ENCODE measurements around the gene SHISA2. TPM values are rescaled to one million over a fixed set of nuclear protein-coding genes. Genes with fewer than 3 reads are reported as not detected.

The SHISA2 gene
- total RNA-seq, 1 experiment from 2014 or later = not detected

GRCh38 chr13:26029581-26030136, 22.2 kb downstream of the SHISA2 start:
- H2AFZ ChIP-seq (ENCODE audit: low read length) = no peak overlapping the region
- H3K4me1 ChIP-seq (ENCODE audit: low read length) = no peaks in the 10 kb centered on the region
- no peaks in the 10 kb centered on the region for H4K20me1 ChIP-seq (ENCODE audit: insufficient read depth, low read depth, low read length)
- H3K36me3 ChIP-seq (ENCODE audit: insufficient read depth, low read length) = no peaks in the 10 kb centered on the region
- no peaks in the 10 kb centered on the region for H3K9me3 ChIP-seq (ENCODE audit: low read length)
- no peaks in the 10 kb centered on the region for H3K27me3 ChIP-seq (ENCODE audit: low read length)
- H3K27ac ChIP-seq (ENCODE audit: low read length) = no peak overlapping the region
- no peak overlapping the region for H3K9ac ChIP-seq (ENCODE audit: low read length)
- no peak overlapping the region for H3K4me3 ChIP-seq (ENCODE audit: low read length)
- H3K4me2 ChIP-seq (ENCODE audit: low read depth, low read length, poor library complexity, severe bottlenecking) = no peak overlapping the region
- no peaks in the 10 kb centered on the region for H3K9me2 ChIP-seq (replicated peaks; ENCODE audit: insufficient read depth, low read length)
- H3K79me2 ChIP-seq (ENCODE audit: low read length) = no peaks in the 10 kb centered on the region
- DNase-seq = no peak

- no peaks in the 10 kb centered on the region for H3K4me1 ChIP-seq (ENCODE audit: low read length)
- H3K79me2 ChIP-seq (ENCODE audit: low read length) = no peaks in the 10 kb centered on the region
- H3K4me2 ChIP-seq (ENCODE audit: low read depth, low read length, poor library complexity, severe bottlenecking) = no peak overlapping the region
- no peaks in the 10 kb centered on the region for H4K20me1 ChIP-seq (ENCODE audit: insufficient read depth, low read depth, low read length)
- H3K9me3 ChIP-seq (ENCODE audit: low read length) = no peaks in the 10 kb centered on the region
- H3K36me3 ChIP-seq (ENCODE audit: insufficient read depth, low read length) = no peaks in the 10 kb centered on the region
- no peak overlapping the region for H3K4me3 ChIP-seq (ENCODE audit: low read length)
- no peak overlapping the region for H3K27ac ChIP-seq (ENCODE audit: low read length)
- DNase-seq = no peak
- H3K9ac ChIP-seq (ENCODE audit: low read length) = no peak overlapping the region
- no peak overlapping the region for H2AFZ ChIP-seq (ENCODE audit: low read length)
- no peaks in the 10 kb centered on the region for H3K9me2 ChIP-seq (replicated peaks; ENCODE audit: insufficient read depth, low read length)
- H3K27me3 ChIP-seq (ENCODE audit: low read length) = no peaks in the 10 kb centered on the region
These were observed 25.6 kb downstream of the SHISA2 start for GRCh38 chr13:26026211-26026610.

GRCh38 chr13:26025771-26026170, 26.0 kb downstream of the SHISA2 start:
- H3K9me3 ChIP-seq (ENCODE audit: low read length) = no peaks in the 10 kb centered on the region
- no peaks in the 10 kb centered on the region for H3K4me1 ChIP-seq (ENCODE audit: low read length)
- H3K9ac ChIP-seq (ENCODE audit: low read length) = no peak overlapping the region
- no peaks in the 10 kb centered on the region for H4K20me1 ChIP-seq (ENCODE audit: insufficient read depth, low read depth, low read length)
- no peak overlapping the region for H3K4me2 ChIP-seq (ENCODE audit: low read depth, low read length, poor library complexity, severe bottlenecking)
- H3K27ac ChIP-seq (ENCODE audit: low read length) = no peak overlapping the region
- H3K27me3 ChIP-seq (ENCODE audit: low read length) = no peaks in the 10 kb centered on the region
- H3K79me2 ChIP-seq (ENCODE audit: low read length) = no peaks in the 10 kb centered on the region
- no peaks in the 10 kb centered on the region for H3K36me3 ChIP-seq (ENCODE audit: insufficient read depth, low read length)
- DNase-seq = no peak
- H3K4me3 ChIP-seq (ENCODE audit: low read length) = no peak overlapping the region
- H2AFZ ChIP-seq (ENCODE audit: low read length) = no peak overlapping the region
- no peaks in the 10 kb centered on the region for H3K9me2 ChIP-seq (replicated peaks; ENCODE audit: insufficient read depth, low read length)

GRCh38 chr13:26025196-26025595, 26.6 kb downstream of the SHISA2 start:
- Histone ChIP-seq H3K4me3 (ENCODE audit: low read length) (no peak overlapping the region), H3K4me2 (ENCODE audit: low read depth, low read length, poor library complexity, severe bottlenecking) (no peak overlapping the region), H2AFZ (ENCODE audit: low read length) (no peak overlapping the region), H3K9me3 (ENCODE audit: low read length) (no peaks in the 10 kb centered on the region), H3K36me3 (ENCODE audit: insufficient read depth, low read length) (no peaks in the 10 kb centered on the region), H3K79me2 (ENCODE audit: low read length) (no peaks in the 10 kb centered on the region), H3K4me1 (ENCODE audit: low read length) (no peaks in the 10 kb centered on the region), H3K9ac (ENCODE audit: low read length) (no peak overlapping the region), H3K27me3 (ENCODE audit: low read length) (no peaks in the 10 kb centered on the region), H3K9me2 (replicated peaks; ENCODE audit: insufficient read depth, low read length) (no peaks in the 10 kb centered on the region), H3K27ac (ENCODE audit: low read length) (no peak overlapping the region), H4K20me1 (ENCODE audit: insufficient read depth, low read depth, low read length) (no peaks in the 10 kb centered on the region)
- no peak for DNase-seq

GRCh38 chr13:26024558-26024957, 27.3 kb downstream of the SHISA2 start:
- no peak overlapping the region for H3K4me3 ChIP-seq (ENCODE audit: low read length)

GRCh38 chr13:26022538-26023292, 29.1 kb downstream of the SHISA2 start:
- Histone ChIP-seq H3K79me2 (ENCODE audit: low read length) (no peaks in the 10 kb centered on the region), H3K36me3 (ENCODE audit: insufficient read depth, low read length) (no peaks in the 10 kb centered on the region), H3K4me2 (ENCODE audit: low read depth, low read length, poor library complexity, severe bottlenecking) (no peak overlapping the region), H4K20me1 (ENCODE audit: insufficient read depth, low read depth, low read length) (no peaks in the 10 kb centered on the region), H3K27me3 (ENCODE audit: low read length) (no peaks in the 10 kb centered on the region), H3K9me3 (ENCODE audit: low read length) (no peaks in the 10 kb centered on the region), H3K9me2 (replicated peaks; ENCODE audit: insufficient read depth, low read length) (no peaks in the 10 kb centered on the region), H3K27ac (ENCODE audit: low read length) (no peak overlapping the region), H2AFZ (ENCODE audit: low read length) (no peak overlapping the region), H3K9ac (ENCODE audit: low read length) (no peak overlapping the region), H3K4me1 (ENCODE audit: low read length) (no peaks in the 10 kb centered on the region), H3K4me3 (ENCODE audit: low read length) (no peak overlapping the region)
- DNase-seq = no peak

More at GRCh38 chr13:26024558-26024957, 27.3 kb downstream of the SHISA2 start:
- Histone ChIP-seq H3K9me3 (ENCODE audit: low read length) (no peaks in the 10 kb centered on the region), H3K79me2 (ENCODE audit: low read length) (no peaks in the 10 kb centered on the region), H3K9ac (ENCODE audit: low read length) (no peak overlapping the region), H4K20me1 (ENCODE audit: insufficient read depth, low read depth, low read length) (no peaks in the 10 kb centered on the region), H3K4me1 (ENCODE audit: low read length) (no peaks in the 10 kb centered on the region), H3K36me3 (ENCODE audit: insufficient read depth, low read length) (no peaks in the 10 kb centered on the region), H2AFZ (ENCODE audit: low read length) (no peak overlapping the region), H3K27me3 (ENCODE audit: low read length) (no peaks in the 10 kb centered on the region), H3K4me2 (ENCODE audit: low read depth, low read length, poor library complexity, severe bottlenecking) (no peak overlapping the region), H3K9me2 (replicated peaks; ENCODE audit: insufficient read depth, low read length) (no peaks in the 10 kb centered on the region), H3K27ac (ENCODE audit: low read length) (no peak overlapping the region)
- DNase-seq = no peak

- H3K9ac ChIP-seq (ENCODE audit: low read length) = no peak overlapping the region
- H3K4me3 ChIP-seq (ENCODE audit: low read length) = no peak overlapping the region
- no peak overlapping the region for H3K4me2 ChIP-seq (ENCODE audit: low read depth, low read length, poor library complexity, severe bottlenecking)
- H3K9me3 ChIP-seq (ENCODE audit: low read length) = no peaks in the 10 kb centered on the region
- no peak for DNase-seq
- no peaks in the 10 kb centered on the region for H3K79me2 ChIP-seq (ENCODE audit: low read length)
- no peaks in the 10 kb centered on the region for H3K27me3 ChIP-seq (ENCODE audit: low read length)
- no peaks in the 10 kb centered on the region for H3K4me1 ChIP-seq (ENCODE audit: low read length)
- no peaks in the 10 kb centered on the region for H3K36me3 ChIP-seq (ENCODE audit: insufficient read depth, low read length)
- no peak overlapping the region for H3K27ac ChIP-seq (ENCODE audit: low read length)
- H4K20me1 ChIP-seq (ENCODE audit: insufficient read depth, low read depth, low read length) = no peaks in the 10 kb centered on the region
- no peaks in the 10 kb centered on the region for H3K9me2 ChIP-seq (replicated peaks; ENCODE audit: insufficient read depth, low read length)
- no peak overlapping the region for H2AFZ ChIP-seq (ENCODE audit: low read length)
These were observed 29.9 kb downstream of the SHISA2 start for GRCh38 chr13:26021956-26022355.

GRCh38 chr13:26021516-26021915, 30.3 kb downstream of the SHISA2 start:
- H3K4me3 ChIP-seq (ENCODE audit: low read length) = no peak overlapping the region
- no peaks in the 10 kb centered on the region for H3K79me2 ChIP-seq (ENCODE audit: low read length)
- H3K4me1 ChIP-seq (ENCODE audit: low read length) = no peaks in the 10 kb centered on the region
- DNase-seq = no peak
- H3K4me2 ChIP-seq (ENCODE audit: low read depth, low read length, poor library complexity, severe bottlenecking) = no peak overlapping the region
- H3K27me3 ChIP-seq (ENCODE audit: low read length) = no peaks in the 10 kb centered on the region
- no peak overlapping the region for H2AFZ ChIP-seq (ENCODE audit: low read length)
- no peaks in the 10 kb centered on the region for H4K20me1 ChIP-seq (ENCODE audit: insufficient read depth, low read depth, low read length)
- no peaks in the 10 kb centered on the region for H3K9me3 ChIP-seq (ENCODE audit: low read length)
- H3K36me3 ChIP-seq (ENCODE audit: insufficient read depth, low read length) = no peaks in the 10 kb centered on the region
- H3K9me2 ChIP-seq (replicated peaks; ENCODE audit: insufficient read depth, low read length) = no peaks in the 10 kb centered on the region
- H3K27ac ChIP-seq (ENCODE audit: low read length) = no peak overlapping the region
- H3K9ac ChIP-seq (ENCODE audit: low read length) = no peak overlapping the region
